Measurements from ENCODE around the gene PSMD1.
"Not testable (repeated sequence)": the region's sequence is repeated elsewhere in the genome, so short reads cannot be mapped to it uniquely, and the experiment has no call there.

PSMD1 gene

GRCh38 chr2:231056453-231057416 lies at the start of gene PSMD1:
Gene PSMD1 (plus strand): TSS chr2:231056867. CDS start chr2:231057026, 159 bp downstream.
- peak within 1 kb of the TSS; percentile 96 for H3K4me3 ChIP-seq (ENCODE audit: low read depth, low read length)

- H3K4me3 ChIP-seq (ENCODE audit: low read depth, low read length) = no peak overlapping the region
Observed at GRCh38 chr2:231007286-231008098, 49.2 kb upstream of the PSMD1 start.

- H3K4me3 ChIP-seq (ENCODE audit: low read depth, low read length) = no peak overlapping the region
Observed at GRCh38 chr2:231008131-231008530, 48.5 kb upstream of the PSMD1 start.

- H3K4me3 ChIP-seq (ENCODE audit: low read depth, low read length) = no peak overlapping the region
Observed at GRCh38 chr2:231009236-231009919, 47.3 kb upstream of the PSMD1 start.

- H3K4me3 ChIP-seq (ENCODE audit: low read depth, low read length) = no peak overlapping the region
Observed at GRCh38 chr2:231010201-231010730, 46.4 kb upstream of the PSMD1 start.

GRCh38 chr2:231011526-231011925 lies 45.1 kb upstream of the PSMD1 start:
- H3K4me3 ChIP-seq (ENCODE audit: low read depth, low read length) = no peak overlapping the region

GRCh38 chr2:231012463-231012862 lies 44.2 kb upstream of the PSMD1 start:
- no peak overlapping the region for H3K4me3 ChIP-seq (ENCODE audit: low read depth, low read length)

GRCh38 chr2:231013820-231014219 lies 42.8 kb upstream of the PSMD1 start:
- H3K4me3 ChIP-seq (ENCODE audit: low read depth, low read length) = no peak overlapping the region

GRCh38 chr2:231015478-231015877 lies 41.2 kb upstream of the PSMD1 start:
- H3K4me3 ChIP-seq (ENCODE audit: low read depth, low read length) = no peak overlapping the region

- H3K4me3 ChIP-seq (ENCODE audit: low read depth, low read length) = no peak overlapping the region
Observed at GRCh38 chr2:231015926-231016325, 40.7 kb upstream of the PSMD1 start.

GRCh38 chr2:231016566-231017230 lies 40.0 kb upstream of the PSMD1 start:
- H3K4me3 ChIP-seq (ENCODE audit: low read depth, low read length) = no peak overlapping the region

GRCh38 chr2:231017231-231017598 lies 39.5 kb upstream of the PSMD1 start:
- H3K4me3 ChIP-seq (ENCODE audit: low read depth, low read length) = no peak overlapping the region

- H3K4me3 ChIP-seq (ENCODE audit: low read depth, low read length) = no peak overlapping the region
Observed at GRCh38 chr2:231018184-231018583, 38.5 kb upstream of the PSMD1 start.

GRCh38 chr2:231025059-231025458 lies 31.6 kb upstream of the PSMD1 start:
- H3K4me3 ChIP-seq (ENCODE audit: low read depth, low read length) = not testable (repeated sequence)

GRCh38 chr2:231028889-231029288 lies 27.8 kb upstream of the PSMD1 start:
- H3K4me3 ChIP-seq (ENCODE audit: low read depth, low read length) = no peak overlapping the region

GRCh38 chr2:231029563-231029962 lies 27.1 kb upstream of the PSMD1 start:
- H3K4me3 ChIP-seq (ENCODE audit: low read depth, low read length) = no peak overlapping the region

- H3K4me3 ChIP-seq (ENCODE audit: low read depth, low read length) = no peak overlapping the region
Observed at GRCh38 chr2:231030725-231031124, 25.9 kb upstream of the PSMD1 start.

- no peak overlapping the region for H3K4me3 ChIP-seq (ENCODE audit: low read depth, low read length)
Observed at GRCh38 chr2:231032575-231033140, 24.0 kb upstream of the PSMD1 start.

- no peak overlapping the region for H3K4me3 ChIP-seq (ENCODE audit: low read depth, low read length)
Observed at GRCh38 chr2:231033147-231034132, 23.2 kb upstream of the PSMD1 start.

All from iPS-11a (cell line).